ENCODE data around the gene DENND1C.

The DENND1C gene

DNA sequence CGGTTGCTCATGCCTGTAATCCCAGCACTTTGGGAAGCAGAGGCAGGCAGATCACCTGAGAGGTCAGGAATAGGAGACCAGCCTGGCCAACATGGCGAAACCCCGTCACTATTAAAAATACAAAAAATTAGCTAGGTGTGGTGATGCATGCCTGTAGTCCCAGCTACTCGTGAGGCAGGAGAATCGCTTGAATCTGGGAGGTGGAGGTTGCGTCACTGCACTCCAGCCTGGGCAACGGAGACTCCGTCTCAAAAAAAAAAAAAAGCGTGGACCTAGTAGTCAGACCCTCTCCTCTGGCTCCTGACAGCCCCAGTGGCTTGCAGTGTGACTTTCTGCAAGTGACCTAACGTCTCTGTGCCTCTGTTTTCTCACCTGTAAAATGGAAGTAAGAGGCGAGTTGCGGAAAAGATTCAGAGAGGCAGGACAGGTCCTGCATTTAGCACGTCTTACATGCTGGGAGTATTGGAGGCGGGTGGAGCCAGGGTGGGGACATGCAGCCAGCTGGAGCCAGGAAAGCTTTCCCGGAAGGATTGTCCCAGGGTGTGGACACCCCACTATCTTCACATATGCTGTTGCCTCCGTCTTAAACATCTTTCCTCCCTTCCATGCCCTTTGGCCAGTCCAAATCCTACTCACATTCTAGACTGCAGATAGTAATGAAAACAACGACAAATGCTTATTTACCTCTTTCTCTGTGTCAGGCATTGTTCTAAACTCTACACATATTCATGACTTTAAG is 17.6 kb upstream of the DENND1C start:
- DNase-seq (ENCODE audit: low read depth in 1 of 2, low spot score in 1 of 2), result no peak
- TF ChIP-seq JUND (IDR thresholded peaks at IDR 0.05; ENCODE audit: low read depth), result no peak
- in situ Hi-C loops (cut with HindIII; ENCODE audit: low pct_unique_long_range_greater_than_20kb, low sequenced_read_pairs), result no loop called here

DNA sequence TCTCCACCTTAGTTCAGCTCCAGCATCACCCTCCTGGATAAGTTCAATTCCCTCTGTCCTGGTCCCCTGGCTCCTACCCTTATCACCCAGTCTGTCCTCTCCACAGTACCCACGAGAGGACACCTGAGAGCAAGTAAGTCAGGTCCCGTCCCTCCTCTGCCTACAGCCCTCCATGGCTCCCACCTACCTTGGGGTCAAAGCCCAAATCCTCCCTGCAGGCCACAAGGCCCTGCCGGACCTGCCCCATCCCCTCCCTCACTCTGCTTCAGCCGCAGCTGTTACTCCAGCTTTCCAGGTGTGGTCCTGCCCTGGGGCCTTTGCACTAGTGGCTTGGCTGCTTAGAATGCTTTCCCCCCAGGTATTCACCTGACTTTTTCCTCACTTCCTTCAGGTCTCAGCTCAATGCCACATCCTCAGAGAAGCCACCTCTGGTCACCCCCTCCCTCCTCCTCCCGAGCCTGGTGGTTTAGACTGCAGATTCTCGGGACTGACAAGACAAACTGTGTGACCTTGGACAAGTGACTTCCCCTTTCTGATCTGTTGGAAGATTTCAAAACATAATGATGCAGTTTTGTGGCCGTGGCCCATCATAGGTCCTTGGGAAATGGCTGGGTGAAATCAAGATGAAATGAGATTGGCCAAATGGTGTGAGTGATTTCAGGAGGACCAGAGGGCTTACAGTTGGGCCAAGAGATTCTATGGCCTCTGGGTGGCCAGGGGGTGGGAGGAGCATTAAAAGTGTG is 16.9 kb upstream of the DENND1C start:
- in situ Hi-C loops (cut with HindIII; ENCODE audit: low pct_unique_long_range_greater_than_20kb, low sequenced_read_pairs), result no loop called here
- no peak for TF ChIP-seq JUND (IDR thresholded peaks at IDR 0.05; ENCODE audit: low read depth)
- DNase-seq (ENCODE audit: low read depth in 1 of 2, low spot score in 1 of 2), result no peak

DNA sequence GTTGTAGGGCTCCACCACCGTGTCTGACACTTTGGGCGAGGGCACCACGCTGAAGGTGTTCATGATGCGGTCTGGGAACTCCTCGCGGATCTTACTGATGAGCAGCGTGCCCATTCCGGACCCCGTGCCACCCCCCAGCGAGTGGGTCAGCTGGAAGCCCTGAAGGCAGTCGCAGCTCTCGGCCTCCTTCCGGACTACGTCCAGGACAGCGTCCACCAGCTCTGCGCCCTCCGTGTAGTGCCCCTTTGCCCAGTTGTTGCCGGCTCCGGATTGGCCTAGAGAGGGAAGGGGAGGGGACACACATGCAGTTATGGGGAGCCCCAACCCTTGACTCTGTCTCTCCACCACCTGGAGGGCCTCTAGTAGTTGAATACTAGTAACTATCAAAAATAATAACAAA is 14.4 kb upstream of the DENND1C start:
- TF ChIP-seq JUND (IDR thresholded peaks at IDR 0.05; ENCODE audit: low read depth), result no peak
- no peak for DNase-seq (ENCODE audit: low read depth in 1 of 2, low spot score in 1 of 2)
- in situ Hi-C loops (cut with HindIII; ENCODE audit: low pct_unique_long_range_greater_than_20kb, low sequenced_read_pairs), result no loop called here

DNA sequence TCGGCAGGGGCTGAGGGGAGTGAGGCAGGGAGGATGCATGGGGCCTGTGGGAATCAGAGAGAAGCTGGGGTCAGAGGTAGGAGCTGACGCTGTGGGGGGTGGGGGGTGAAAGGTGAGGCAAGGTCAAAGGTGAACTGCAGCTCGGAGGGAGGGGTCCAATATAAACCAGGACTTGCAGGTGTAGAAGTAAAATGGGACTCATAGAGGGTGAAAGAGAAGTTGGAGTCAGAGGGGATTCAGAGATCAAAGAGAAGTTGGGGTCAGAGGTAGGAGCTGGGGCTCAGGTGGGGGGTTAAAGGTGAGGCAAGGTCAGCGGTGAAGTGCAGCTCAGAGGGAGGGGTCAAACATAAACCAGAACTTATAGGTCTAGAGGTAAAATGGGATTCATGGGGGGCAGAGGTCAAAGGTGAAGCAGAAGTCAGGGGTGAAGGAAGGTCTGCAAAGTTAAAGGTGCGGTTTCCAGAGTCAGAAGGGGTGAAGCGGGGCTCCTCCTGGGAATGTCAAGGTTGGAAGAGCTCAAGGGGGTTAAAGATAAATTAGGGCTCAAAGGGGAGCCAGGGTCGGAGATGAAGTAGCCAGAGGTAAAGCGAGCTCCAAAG is 12.9 kb upstream of the DENND1C start:
- in situ Hi-C loops (cut with HindIII; ENCODE audit: low pct_unique_long_range_greater_than_20kb, low sequenced_read_pairs), result no loop called here
- no peak for TF ChIP-seq JUND (IDR thresholded peaks at IDR 0.05; ENCODE audit: low read depth)
- no peak for DNase-seq (ENCODE audit: low read depth in 1 of 2, low spot score in 1 of 2)

DNA sequence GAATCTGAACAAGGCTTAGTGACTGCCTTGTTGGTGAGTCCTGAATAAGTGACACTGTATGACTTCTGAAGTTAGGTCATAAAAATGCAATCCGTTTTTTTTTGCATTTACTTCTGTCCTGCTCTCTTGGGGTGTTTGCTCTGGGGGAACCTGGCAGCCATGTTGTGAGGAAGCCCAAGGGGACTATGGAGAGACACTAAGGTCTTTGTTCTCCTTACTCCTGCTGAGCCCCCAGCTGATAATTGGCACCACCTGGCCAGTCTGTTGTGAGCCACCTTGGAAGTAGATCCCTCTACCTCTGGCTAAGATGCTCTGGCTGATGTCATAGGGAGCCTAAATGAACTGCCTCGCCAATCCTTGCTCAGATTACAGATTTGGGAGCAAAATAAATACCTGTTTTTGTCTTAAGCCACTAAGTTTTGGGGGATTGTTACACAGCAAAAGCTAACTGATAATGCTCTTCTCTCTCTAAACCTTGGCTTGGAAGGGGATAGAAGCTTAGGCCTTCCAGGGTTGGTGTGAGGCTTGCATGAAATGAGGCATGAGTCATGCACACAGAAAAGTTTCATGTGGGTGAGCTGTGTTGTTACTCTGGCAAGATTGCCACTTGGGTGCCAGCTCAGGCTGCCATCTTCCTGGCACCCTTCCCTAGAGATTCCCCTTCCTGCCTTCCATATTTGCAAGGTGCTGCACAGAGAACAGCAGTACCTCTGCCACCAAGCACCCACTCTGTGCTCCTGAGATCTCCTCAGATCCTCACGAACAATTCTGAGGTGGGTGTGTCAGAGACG is 10.4 kb upstream of the DENND1C start:
- DNase-seq (ENCODE audit: low read depth in 1 of 2, low spot score in 1 of 2), result no peak
- TF ChIP-seq JUND (IDR thresholded peaks at IDR 0.05; ENCODE audit: low read depth), result no peak
- in situ Hi-C loops (cut with HindIII; ENCODE audit: low pct_unique_long_range_greater_than_20kb, low sequenced_read_pairs), result no loop called here

DNA sequence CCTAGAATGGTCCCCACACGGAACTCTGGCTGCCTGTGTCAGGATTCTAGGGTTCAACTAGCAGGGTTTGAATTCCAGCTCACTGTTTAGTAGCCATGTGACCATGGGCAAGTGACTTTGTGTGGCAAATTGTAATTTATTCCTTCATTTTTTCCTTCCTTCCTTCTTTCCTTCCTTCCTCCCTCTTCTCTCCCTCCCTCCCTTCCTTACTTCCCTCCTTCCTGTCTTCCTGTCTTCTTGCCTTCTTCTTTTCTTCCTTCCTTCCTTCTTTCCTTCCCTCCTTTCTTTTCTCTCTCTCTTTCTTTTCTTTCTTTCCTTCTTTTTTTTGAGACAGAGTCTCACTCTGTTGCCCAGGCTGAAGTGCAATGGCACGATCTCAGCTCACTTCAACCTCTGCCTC is 8.5 kb upstream of the DENND1C start:
- TF ChIP-seq JUND (IDR thresholded peaks at IDR 0.05; ENCODE audit: low read depth), result no peak
- no peak for DNase-seq (ENCODE audit: low read depth in 1 of 2, low spot score in 1 of 2)
- in situ Hi-C loops (cut with HindIII; ENCODE audit: low pct_unique_long_range_greater_than_20kb, low sequenced_read_pairs), result no loop called here

DNA sequence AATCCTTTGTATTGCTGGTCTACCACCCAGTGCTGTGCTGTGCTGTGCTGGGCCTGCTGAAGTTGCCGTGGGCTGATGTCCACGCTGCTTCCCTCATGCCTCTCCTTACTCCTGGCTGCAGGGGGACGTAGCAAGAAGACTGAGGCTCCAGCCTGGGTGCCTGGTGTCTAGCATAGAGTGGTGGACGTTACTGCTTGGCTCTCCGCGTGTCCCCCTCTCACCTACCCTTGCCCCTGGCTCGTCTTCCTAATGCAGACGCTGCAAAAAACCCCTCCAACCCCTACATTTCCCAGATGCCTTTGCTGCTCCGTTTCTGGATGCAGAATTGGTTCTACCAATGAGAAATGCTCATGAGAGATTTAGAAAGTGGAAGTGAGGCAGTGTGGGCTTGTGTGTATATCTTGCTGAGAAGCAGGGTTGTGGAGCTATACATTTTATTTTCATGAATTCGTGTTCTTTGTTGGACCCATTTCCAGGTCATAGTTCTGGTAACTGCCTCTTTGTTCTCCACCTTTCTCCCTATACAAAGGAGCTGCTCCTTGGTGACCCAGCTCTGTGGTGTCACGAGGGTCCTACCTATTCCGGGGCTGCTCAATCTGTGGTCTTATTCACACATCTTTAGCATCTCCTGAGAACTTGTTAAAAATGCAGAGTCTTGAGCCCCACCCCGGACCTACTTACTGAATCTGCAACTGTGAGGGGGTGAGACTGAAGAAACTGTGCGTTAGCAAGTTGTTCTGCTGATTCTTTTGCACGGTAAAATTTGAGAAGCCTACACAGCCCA is 7.9 kb upstream of the DENND1C start:
- no peak for DNase-seq (ENCODE audit: low read depth in 1 of 2, low spot score in 1 of 2)
- in situ Hi-C loops (cut with HindIII; ENCODE audit: low pct_unique_long_range_greater_than_20kb, low sequenced_read_pairs), result no loop called here
- no peak for TF ChIP-seq JUND (IDR thresholded peaks at IDR 0.05; ENCODE audit: low read depth)

DNA sequence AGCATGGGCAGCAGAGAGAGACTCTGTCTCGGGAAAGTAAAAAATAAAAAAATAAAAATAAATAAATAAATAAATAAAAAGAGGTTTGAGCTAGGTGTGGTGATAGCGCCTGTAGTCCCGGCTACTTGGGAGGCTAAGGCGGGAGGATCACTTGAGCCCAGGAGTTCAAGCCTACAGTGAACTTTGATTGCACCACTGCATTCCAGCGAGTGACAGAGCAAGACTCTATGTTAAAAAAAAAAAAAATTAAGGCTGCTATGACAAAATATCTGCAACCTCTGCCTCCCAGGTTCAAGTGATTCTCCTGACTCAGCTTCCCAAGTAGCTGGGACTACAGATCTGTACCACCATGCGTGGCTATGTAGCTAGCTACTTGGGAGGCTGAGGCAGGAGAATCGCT is 3.2 kb upstream of the DENND1C start:
- DNase-seq (ENCODE audit: low read depth in 1 of 2, low spot score in 1 of 2), result no peak
- TF ChIP-seq JUND (IDR thresholded peaks at IDR 0.05; ENCODE audit: low read depth), result no peak
- in situ Hi-C loops (cut with HindIII; ENCODE audit: low pct_unique_long_range_greater_than_20kb, low sequenced_read_pairs), result no loop called here

DNA sequence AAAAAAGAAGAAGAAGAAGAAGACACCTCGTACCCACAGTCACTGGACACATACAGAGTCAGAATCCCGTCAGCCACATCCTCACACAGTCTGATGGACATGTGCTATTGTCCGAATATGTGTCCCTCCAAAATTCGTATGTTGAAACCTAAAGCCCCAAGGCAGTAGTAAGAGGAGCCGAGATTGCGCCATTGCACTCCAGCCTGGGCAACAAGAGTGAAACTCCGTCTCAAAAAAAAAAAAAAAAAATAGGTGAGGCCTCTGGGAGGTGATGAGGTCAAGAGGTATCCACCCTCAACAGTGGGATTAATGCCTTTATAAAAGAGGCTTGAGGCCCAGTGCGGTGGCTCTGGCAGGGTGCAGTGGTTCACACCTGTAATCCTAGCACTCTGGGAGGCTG is 2.6 kb upstream of the DENND1C start:
- DNase-seq (ENCODE audit: low read depth in 1 of 2, low spot score in 1 of 2), result no peak
- no peak for TF ChIP-seq JUND (IDR thresholded peaks at IDR 0.05; ENCODE audit: low read depth)
- in situ Hi-C loops (cut with HindIII; ENCODE audit: low pct_unique_long_range_greater_than_20kb, low sequenced_read_pairs), result no loop called here

DNA sequence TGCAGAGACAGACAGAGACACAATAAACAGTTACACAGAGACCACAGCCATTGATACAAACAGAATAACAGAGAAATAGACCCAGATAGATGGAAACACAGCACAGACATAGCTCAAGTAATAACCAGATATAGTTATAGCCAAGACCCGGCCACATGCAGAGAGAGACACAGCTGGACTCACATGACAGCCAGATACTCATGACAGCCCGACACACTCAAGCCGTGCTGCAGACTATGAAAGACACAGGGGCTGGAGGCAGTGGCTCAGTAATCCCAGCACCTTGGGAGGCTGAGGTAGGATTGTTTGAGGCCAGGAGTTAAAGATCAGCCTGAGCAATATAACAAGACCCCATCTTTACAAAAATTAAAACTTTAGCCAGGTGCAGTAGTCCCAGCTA is 1.6 kb upstream of the DENND1C start:
- TF ChIP-seq JUND (IDR thresholded peaks at IDR 0.05; ENCODE audit: low read depth), result no peak
- no peak for DNase-seq (ENCODE audit: low read depth in 1 of 2, low spot score in 1 of 2)
- in situ Hi-C loops (cut with HindIII; ENCODE audit: low pct_unique_long_range_greater_than_20kb, low sequenced_read_pairs), result no loop called here

DNA sequence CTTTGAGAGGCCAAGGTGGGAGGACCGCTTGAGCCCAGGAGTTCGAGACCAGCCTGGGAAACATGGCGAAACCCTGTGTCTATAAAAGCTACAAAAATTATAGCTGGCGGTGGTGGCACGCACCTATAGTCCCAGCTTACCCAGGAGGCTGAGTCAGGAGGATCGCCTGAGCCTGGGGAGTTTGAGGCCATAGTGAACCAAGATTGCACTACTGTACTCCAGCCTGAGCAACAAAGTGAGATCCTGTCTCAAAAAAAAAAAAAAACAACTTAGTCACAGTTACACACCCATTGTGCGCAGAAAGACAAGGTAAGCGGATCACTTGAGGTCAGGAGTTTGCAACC is 728 bp upstream of the DENND1C start:
- no peak for DNase-seq (ENCODE audit: low read depth in 1 of 2, low spot score in 1 of 2)
- in situ Hi-C loops (cut with HindIII; ENCODE audit: low pct_unique_long_range_greater_than_20kb, low sequenced_read_pairs), result no loop called here
- TF ChIP-seq JUND (IDR thresholded peaks at IDR 0.05; ENCODE audit: low read depth), result no peak

DNA sequence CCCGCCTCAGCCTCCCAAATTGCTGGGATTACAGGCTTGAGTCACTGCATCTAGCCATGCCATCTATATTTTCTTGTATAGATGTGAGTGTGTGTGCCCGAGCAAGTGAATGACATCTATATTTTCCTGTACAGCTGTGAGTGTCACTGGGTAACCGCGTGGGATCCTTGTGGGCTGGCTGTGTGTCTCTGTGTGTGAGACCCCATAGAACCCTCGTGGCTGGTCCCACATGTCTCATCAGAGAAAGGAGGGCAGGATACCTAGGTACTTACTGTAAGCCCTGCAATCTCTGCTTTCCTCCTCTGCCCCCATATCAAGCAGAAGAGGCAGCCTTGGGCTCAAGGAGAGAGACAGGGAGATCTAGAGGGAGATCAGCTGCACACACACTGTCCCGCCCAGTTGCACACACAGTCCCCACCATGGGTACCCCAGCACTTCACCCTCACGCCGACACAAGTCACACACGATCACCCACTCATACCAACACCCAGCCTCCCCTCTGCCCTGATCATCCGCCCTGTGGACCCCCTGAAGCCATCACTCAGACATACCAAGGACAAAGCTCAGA is 655 bp downstream of the DENND1C start:
- no peak for TF ChIP-seq JUND (IDR thresholded peaks at IDR 0.05; ENCODE audit: low read depth)
- in situ Hi-C loops (cut with HindIII; ENCODE audit: low pct_unique_long_range_greater_than_20kb, low sequenced_read_pairs), result no loop called here
- DNase-seq (ENCODE audit: low read depth in 1 of 2, low spot score in 1 of 2), result no peak
